OCI-LY1 (cell line): ENCODE data around the gene PDE6B.

Source experiments
- H2AFZ ChIP-seq: fragments of 200-600 bp; sonication (generic), shearing (Covaris generic); 2 replicates; pipeline ENCODE4 v1.6.0; 2014; ENCODE audit warnings: antibody characterized with exemption, mild to moderate bottlenecking, low read length
- H3F3A ChIP-seq: fragments of 200-600 bp; sonication (generic), shearing (Covaris generic); 2 replicates; pipeline ENCODE4 v1.6.0; 2014; ENCODE audit warnings: mild to moderate bottlenecking, antibody characterized with exemption, low read length, moderate library complexity; ENCODE audit not compliant: insufficient read depth
- H3K27ac ChIP-seq: fragments of 200-600 bp; sonication (generic); 2 replicates; pipeline ENCODE4 v1.5.1; 2014; ENCODE audit warnings: low read length, mixed run types, mild to moderate bottlenecking, low read depth; ENCODE audit not compliant: poor library complexity, severe bottlenecking
- H3K27me3 ChIP-seq: fragments of 200-600 bp; sonication (generic); 2 replicates; pipeline ENCODE4 v1.6.0; 2014; ENCODE audit warnings: antibody characterized with exemption, mild to moderate bottlenecking, low read length, moderate library complexity; ENCODE audit not compliant: insufficient read depth
- H3K36me3 ChIP-seq: fragments of 200-600 bp; sonication (generic); 2 replicates; pipeline ENCODE4 v1.6.1; 2014; ENCODE audit warnings: mild to moderate bottlenecking, antibody characterized with exemption, low read length, moderate library complexity, mixed read lengths; ENCODE audit not compliant: insufficient read depth
- H3K4me1 ChIP-seq: fragments of 200-600 bp; sonication (generic); 2 replicates; pipeline ENCODE4 v1.5.1; 2014; ENCODE audit warnings: mild to moderate bottlenecking, low read length, moderate library complexity; ENCODE audit not compliant: insufficient read depth, severe bottlenecking
- H3K4me2 ChIP-seq: fragments of 200-600 bp; sonication (generic), shearing (Covaris generic); 2 replicates; pipeline ENCODE4 v1.6.1; 2014; ENCODE audit warnings: low read length
- H3K4me3 ChIP-seq: fragments of 200-600 bp; sonication (generic); 2 replicates; pipeline ENCODE4 v1.5.1; 2014; ENCODE audit warnings: low read length, low read depth, mild to moderate bottlenecking, mixed read lengths; ENCODE audit not compliant: poor library complexity, severe bottlenecking
- H3K79me2 ChIP-seq: fragments of 200-600 bp; shearing (Covaris generic); 2 replicates; pipeline ENCODE4 v1.6.1; 2016; ENCODE audit warnings: mixed run types, low read length, mixed read lengths; ENCODE audit not compliant: insufficient read depth
- H3K9ac ChIP-seq: fragments of 200-600 bp; sonication (generic), shearing (Covaris generic); 2 replicates; pipeline ENCODE4 v1.6.1; 2014; ENCODE audit warnings: mild to moderate bottlenecking, low read length, mixed read lengths
- H3K9me2 ChIP-seq: fragments of 200-600 bp; sonication (generic), shearing (Covaris generic); 2 replicates; pipeline ENCODE4 v1.6.1; 2014; ENCODE audit warnings: low read depth, mild to moderate bottlenecking, low read length, mixed read lengths
- H3K9me3 ChIP-seq: fragments of 200-600 bp; shearing (Covaris generic); 2 replicates; pipeline ENCODE4 v1.6.1; 2014; ENCODE audit warnings: low read length, mixed read lengths
- H4K20me1 ChIP-seq: fragments of 200-600 bp; sonication (generic), shearing (Covaris generic); 2 replicates; pipeline ENCODE4 v1.6.0; 2016; ENCODE audit warnings: mild to moderate bottlenecking, low read length; ENCODE audit not compliant: insufficient read depth
- EZH2 ChIP-seq: fragments of 200-600 bp; sonication (generic), shearing (Covaris generic); IDR thresholded peaks from 2 replicates; pipeline ENCODE4 v1.8.0; 2017; ENCODE audit warnings: borderline replicate concordance, mixed run types, mild to moderate bottlenecking, antibody characterized with exemption, low read length, moderate library complexity, mixed read lengths
- TF ChIP-seq, protein P1 (sequence below): fragments of 200-600 bp; sonication (generic), shearing (Covaris generic); IDR thresholded peaks from 2 replicates; pipeline ENCODE4 v1.5.1; 2017; ENCODE audit warnings: mild to moderate bottlenecking, antibody characterized with exemption, low read length, moderate library complexity, mixed read lengths

Gene PDE6B

GRCh38 chr4:658681-659667, 33.6 kb downstream of the PDE6B start:
- no peaks in the 10 kb centered on the region for H3K9me3 ChIP-seq
- H3K4me3 ChIP-seq: no peak overlapping the region
- no peaks in the 10 kb centered on the region for H4K20me1 ChIP-seq
- no peak overlapping the region for H2AFZ ChIP-seq
- peaks cover 6% of the 10 kb centered on the region for H3K4me1 ChIP-seq
- no peaks in the 10 kb centered on the region for H3K79me2 ChIP-seq
- no peaks in the 10 kb centered on the region for H3K36me3 ChIP-seq
- no peaks in the 10 kb centered on the region for H3K9me2 ChIP-seq
- H3K4me2 ChIP-seq: no peak overlapping the region
- H3F3A ChIP-seq: no peaks in the 10 kb centered on the region
- no peak overlapping the region for H3K9ac ChIP-seq
- TF ChIP-seq EZH2: no peak
- TF ChIP-seq, protein P1, sequence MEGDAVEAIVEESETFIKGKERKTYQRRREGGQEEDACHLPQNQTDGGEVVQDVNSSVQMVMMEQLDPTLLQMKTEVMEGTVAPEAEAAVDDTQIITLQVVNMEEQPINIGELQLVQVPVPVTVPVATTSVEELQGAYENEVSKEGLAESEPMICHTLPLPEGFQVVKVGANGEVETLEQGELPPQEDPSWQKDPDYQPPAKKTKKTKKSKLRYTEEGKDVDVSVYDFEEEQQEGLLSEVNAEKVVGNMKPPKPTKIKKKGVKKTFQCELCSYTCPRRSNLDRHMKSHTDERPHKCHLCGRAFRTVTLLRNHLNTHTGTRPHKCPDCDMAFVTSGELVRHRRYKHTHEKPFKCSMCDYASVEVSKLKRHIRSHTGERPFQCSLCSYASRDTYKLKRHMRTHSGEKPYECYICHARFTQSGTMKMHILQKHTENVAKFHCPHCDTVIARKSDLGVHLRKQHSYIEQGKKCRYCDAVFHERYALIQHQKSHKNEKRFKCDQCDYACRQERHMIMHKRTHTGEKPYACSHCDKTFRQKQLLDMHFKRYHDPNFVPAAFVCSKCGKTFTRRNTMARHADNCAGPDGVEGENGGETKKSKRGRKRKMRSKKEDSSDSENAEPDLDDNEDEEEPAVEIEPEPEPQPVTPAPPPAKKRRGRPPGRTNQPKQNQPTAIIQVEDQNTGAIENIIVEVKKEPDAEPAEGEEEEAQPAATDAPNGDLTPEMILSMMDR: no peak
- no peaks in the 10 kb centered on the region for H3K27me3 ChIP-seq
- H3K27ac ChIP-seq: no peak overlapping the region

- Histone ChIP-seq H3K27ac (no peak overlapping the region), H3K9ac (no peak overlapping the region), H3K4me1 (peaks cover 13% of the 10 kb centered on the region), H3K9me3 (no peaks in the 10 kb centered on the region), H3K36me3 (no peaks in the 10 kb centered on the region), H3K4me2 (no peak overlapping the region), H3K79me2 (no peaks in the 10 kb centered on the region), H3K4me3 (no peak overlapping the region), H3F3A (no peaks in the 10 kb centered on the region), H3K27me3 (no peaks in the 10 kb centered on the region), H3K9me2 (no peaks in the 10 kb centered on the region), H2AFZ (no peak overlapping the region), H4K20me1 (no peaks in the 10 kb centered on the region)
- TF ChIP-seq, protein P1: no peak
- TF ChIP-seq EZH2: no peak
Observed at GRCh38 chr4:659851-660250, 34.5 kb downstream of the PDE6B start.

DNA sequence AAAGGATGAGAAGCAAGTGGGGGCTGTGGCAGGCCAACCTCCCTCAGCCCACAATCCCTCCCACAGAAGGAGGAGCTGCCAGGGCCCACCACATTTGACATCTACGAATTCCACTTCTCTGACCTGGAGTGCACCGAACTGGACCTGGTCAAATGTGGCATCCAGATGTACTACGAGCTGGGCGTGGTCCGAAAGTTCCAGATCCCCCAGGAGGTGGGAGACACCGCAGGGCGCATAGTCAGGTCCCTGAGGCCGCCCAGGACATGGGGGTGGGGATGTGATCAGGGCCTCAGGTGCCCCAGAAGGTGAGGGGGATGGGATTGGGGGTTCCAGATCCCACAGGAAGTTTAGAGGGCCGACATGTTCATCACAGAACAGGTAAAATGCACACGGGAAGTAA, 35.0 kb downstream of the PDE6B start:
- H2AFZ ChIP-seq: no peak overlapping the region
- no peak for TF ChIP-seq EZH2
- TF ChIP-seq, protein P1: no peak
- no peak overlapping the region for H3K9ac ChIP-seq
- H3K9me2 ChIP-seq: no peaks in the 10 kb centered on the region
- no peaks in the 10 kb centered on the region for H4K20me1 ChIP-seq
- no peak overlapping the region for H3K27ac ChIP-seq
- no peaks in the 10 kb centered on the region for H3K36me3 ChIP-seq
- no peak overlapping the region for H3K4me2 ChIP-seq
- H3K9me3 ChIP-seq: no peaks in the 10 kb centered on the region
- peaks cover 15% of the 10 kb centered on the region for H3K4me1 ChIP-seq
- no peaks in the 10 kb centered on the region for H3K79me2 ChIP-seq
- H3F3A ChIP-seq: no peaks in the 10 kb centered on the region
- no peaks in the 10 kb centered on the region for H3K27me3 ChIP-seq
- no peak overlapping the region for H3K4me3 ChIP-seq
